ENCODE data around the gene ATP6V0E1.

Gene ATP6V0E1

DNA sequence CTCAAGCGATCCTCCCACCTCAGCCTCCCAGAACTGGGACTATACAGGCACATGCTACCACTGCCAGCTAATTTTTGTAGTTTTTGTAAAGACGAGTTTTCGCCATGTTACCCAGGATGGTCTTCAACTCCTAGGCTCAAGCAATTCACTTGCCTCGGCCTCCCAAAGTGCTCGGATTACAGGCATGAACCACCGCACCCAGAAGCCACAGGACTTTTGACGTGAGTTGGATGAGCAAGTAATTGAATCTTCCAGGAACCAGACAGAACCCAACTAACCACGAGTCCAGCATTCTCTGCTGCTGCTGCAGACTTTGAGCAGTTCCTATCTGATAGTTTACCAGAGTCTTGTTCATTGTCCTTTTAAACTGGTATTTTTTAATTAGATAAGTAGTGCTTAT is 9.6 kb upstream of the ATP6V0E1 start:
- TF ChIP-seq RAD21 (IDR thresholded peaks at IDR 0.05; ENCODE audit: low read depth), result no peak
- TF ChIP-seq, protein P1, sequence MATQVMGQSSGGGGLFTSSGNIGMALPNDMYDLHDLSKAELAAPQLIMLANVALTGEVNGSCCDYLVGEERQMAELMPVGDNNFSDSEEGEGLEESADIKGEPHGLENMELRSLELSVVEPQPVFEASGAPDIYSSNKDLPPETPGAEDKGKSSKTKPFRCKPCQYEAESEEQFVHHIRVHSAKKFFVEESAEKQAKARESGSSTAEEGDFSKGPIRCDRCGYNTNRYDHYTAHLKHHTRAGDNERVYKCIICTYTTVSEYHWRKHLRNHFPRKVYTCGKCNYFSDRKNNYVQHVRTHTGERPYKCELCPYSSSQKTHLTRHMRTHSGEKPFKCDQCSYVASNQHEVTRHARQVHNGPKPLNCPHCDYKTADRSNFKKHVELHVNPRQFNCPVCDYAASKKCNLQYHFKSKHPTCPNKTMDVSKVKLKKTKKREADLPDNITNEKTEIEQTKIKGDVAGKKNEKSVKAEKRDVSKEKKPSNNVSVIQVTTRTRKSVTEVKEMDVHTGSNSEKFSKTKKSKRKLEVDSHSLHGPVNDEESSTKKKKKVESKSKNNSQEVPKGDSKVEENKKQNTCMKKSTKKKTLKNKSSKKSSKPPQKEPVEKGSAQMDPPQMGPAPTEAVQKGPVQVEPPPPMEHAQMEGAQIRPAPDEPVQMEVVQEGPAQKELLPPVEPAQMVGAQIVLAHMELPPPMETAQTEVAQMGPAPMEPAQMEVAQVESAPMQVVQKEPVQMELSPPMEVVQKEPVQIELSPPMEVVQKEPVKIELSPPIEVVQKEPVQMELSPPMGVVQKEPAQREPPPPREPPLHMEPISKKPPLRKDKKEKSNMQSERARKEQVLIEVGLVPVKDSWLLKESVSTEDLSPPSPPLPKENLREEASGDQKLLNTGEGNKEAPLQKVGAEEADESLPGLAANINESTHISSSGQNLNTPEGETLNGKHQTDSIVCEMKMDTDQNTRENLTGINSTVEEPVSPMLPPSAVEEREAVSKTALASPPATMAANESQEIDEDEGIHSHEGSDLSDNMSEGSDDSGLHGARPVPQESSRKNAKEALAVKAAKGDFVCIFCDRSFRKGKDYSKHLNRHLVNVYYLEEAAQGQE (IDR thresholded peaks at IDR 0.05; ENCODE audit: low read depth), result no peak
- TF ChIP-seq TAF1 (IDR thresholded peaks at IDR 0.05; ENCODE audit: low read depth), result no peak
- TF ChIP-seq TCF12 (IDR thresholded peaks at IDR 0.05; ENCODE audit: low read depth), result no peak
- TF ChIP-seq, protein P2, sequence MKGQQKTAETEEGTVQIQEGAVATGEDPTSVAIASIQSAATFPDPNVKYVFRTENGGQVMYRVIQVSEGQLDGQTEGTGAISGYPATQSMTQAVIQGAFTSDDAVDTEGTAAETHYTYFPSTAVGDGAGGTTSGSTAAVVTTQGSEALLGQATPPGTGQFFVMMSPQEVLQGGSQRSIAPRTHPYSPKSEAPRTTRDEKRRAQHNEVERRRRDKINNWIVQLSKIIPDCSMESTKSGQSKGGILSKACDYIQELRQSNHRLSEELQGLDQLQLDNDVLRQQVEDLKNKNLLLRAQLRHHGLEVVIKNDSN (IDR thresholded peaks at IDR 0.05), result no peak
- no peak for TF ChIP-seq FOXM1 (IDR thresholded peaks at IDR 0.05; ENCODE audit: borderline replicate concordance, low read depth)
- TF ChIP-seq, protein P3, sequence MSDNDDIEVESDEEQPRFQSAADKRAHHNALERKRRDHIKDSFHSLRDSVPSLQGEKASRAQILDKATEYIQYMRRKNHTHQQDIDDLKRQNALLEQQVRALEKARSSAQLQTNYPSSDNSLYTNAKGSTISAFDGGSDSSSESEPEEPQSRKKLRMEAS (IDR thresholded peaks at IDR 0.05), result no peak
- no peak for TF ChIP-seq ZBTB7A (IDR thresholded peaks at IDR 0.05; ENCODE audit: low read depth)
- no peak for TF ChIP-seq NFIC (IDR thresholded peaks at IDR 0.05)
- no peak for TF ChIP-seq CEBPB (IDR thresholded peaks at IDR 0.05)
- no peak for TF ChIP-seq TEAD4 (IDR thresholded peaks at IDR 0.05)
- no peak for TF ChIP-seq YY1 (IDR thresholded peaks at IDR 0.05; ENCODE audit: low read depth)
- no peak for TF ChIP-seq CREB1 (IDR thresholded peaks at IDR 0.05; ENCODE audit: low read depth)
- TF ChIP-seq EP300 (IDR thresholded peaks at IDR 0.05; ENCODE audit: borderline replicate concordance), result no peak
- no peak for TF ChIP-seq EGR1 (IDR thresholded peaks at IDR 0.05)

DNA sequence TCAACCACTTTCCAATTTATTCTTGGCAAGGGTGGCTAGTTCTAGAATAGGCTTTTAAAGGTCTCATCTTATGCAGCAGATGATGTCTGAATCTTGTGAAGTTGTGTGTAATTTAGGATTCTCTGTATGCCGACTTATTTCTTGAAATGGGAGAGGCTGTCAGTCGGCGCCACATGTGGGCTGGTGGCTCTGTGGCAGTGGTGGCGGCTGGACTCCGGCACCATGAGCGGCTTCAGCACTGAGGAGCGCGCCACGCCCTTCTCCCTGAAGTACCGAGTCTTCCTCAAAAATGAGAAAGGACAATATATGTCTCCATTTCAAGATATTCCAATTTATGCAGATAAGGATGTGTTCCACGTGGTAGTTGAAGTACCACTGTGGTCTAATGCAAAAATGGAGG is 8.3 kb upstream of the ATP6V0E1 start:
- TF ChIP-seq CEBPB (IDR thresholded peaks at IDR 0.05) (no peak), FOXM1 (IDR thresholded peaks at IDR 0.05; ENCODE audit: borderline replicate concordance, low read depth) (no peak), NFIC (IDR thresholded peaks at IDR 0.05) (no peak), EP300 (IDR thresholded peaks at IDR 0.05; ENCODE audit: borderline replicate concordance) (no peak), EGR1 (IDR thresholded peaks at IDR 0.05) (no peak), TCF12 (IDR thresholded peaks at IDR 0.05; ENCODE audit: low read depth) (no peak), ZBTB7A (IDR thresholded peaks at IDR 0.05; ENCODE audit: low read depth) (no peak), YY1 (IDR thresholded peaks at IDR 0.05; ENCODE audit: low read depth) (no peak), TEAD4 (IDR thresholded peaks at IDR 0.05) (no peak), CREB1 (IDR thresholded peaks at IDR 0.05; ENCODE audit: low read depth) (no peak), RAD21 (IDR thresholded peaks at IDR 0.05; ENCODE audit: low read depth) (no peak), TAF1 (IDR thresholded peaks at IDR 0.05; ENCODE audit: low read depth) (no peak)
- TF ChIP-seq, protein P2 (IDR thresholded peaks at IDR 0.05), result no peak
- TF ChIP-seq, protein P3 (IDR thresholded peaks at IDR 0.05), result no peak
- TF ChIP-seq, protein P1 (IDR thresholded peaks at IDR 0.05; ENCODE audit: low read depth), result no peak

DNA sequence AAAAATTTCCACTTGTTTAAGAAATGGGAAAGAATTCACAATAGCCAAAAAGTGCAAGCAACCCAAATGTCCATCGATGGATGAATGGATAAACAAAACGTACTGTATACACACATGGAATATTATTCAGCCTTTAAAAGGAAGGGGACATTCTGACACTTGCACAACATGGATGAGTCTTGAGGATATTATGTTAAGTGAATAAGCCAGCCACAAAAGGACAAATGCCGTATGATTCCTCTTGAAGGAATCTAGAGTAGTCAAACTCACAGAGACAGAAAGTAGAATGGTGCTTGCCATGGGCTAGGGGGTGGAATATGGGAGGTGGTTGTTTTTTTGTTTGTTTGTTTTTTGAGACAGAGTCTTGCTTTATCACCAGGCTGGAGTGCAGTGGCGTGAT is 3.8 kb upstream of the ATP6V0E1 start:
- no peak for TF ChIP-seq TAF1 (IDR thresholded peaks at IDR 0.05; ENCODE audit: low read depth)
- no peak for TF ChIP-seq NFIC (IDR thresholded peaks at IDR 0.05)
- TF ChIP-seq ZBTB7A (IDR thresholded peaks at IDR 0.05; ENCODE audit: low read depth), result no peak
- TF ChIP-seq EP300 (IDR thresholded peaks at IDR 0.05; ENCODE audit: borderline replicate concordance), result no peak
- TF ChIP-seq, protein P1 (IDR thresholded peaks at IDR 0.05; ENCODE audit: low read depth), result no peak
- TF ChIP-seq, protein P2 (IDR thresholded peaks at IDR 0.05), result no peak
- no peak for TF ChIP-seq FOXM1 (IDR thresholded peaks at IDR 0.05; ENCODE audit: borderline replicate concordance, low read depth)
- TF ChIP-seq CREB1 (IDR thresholded peaks at IDR 0.05; ENCODE audit: low read depth), result no peak
- TF ChIP-seq TCF12 (IDR thresholded peaks at IDR 0.05; ENCODE audit: low read depth), result no peak
- no peak for TF ChIP-seq YY1 (IDR thresholded peaks at IDR 0.05; ENCODE audit: low read depth)

DNA sequence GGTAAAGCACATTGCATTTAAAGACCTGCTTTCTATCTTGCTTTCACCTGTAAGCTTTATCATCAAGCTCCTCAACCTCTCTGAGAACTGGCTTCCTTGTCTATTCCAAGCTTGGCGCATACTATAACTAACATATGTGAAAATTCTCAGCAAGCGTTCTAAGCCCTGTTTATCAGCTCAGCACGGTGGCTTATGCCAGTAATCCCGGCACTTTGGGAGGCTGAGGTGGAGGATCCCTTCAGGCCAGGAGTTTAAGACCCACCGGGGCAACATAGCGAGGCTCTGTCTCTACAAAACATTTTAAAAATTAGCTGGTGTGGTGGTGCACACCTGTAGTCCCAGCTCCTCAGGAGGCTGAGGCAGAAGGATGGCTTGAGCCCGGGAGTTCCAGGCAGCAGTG is 1.6 kb upstream of the ATP6V0E1 start:
- TF ChIP-seq YY1 (IDR thresholded peaks at IDR 0.05; ENCODE audit: low read depth) (no peak), CREB1 (IDR thresholded peaks at IDR 0.05; ENCODE audit: low read depth) (no peak)
